ENCODE measurements around the gene PTP4A2. TPM values are rescaled to one million over a fixed set of nuclear protein-coding genes. Genes with fewer than 3 reads are reported as not detected.
A peak's percentile ranks its signal among the peaks of the same experiment; 100 is the strongest.

PTP4A2 gene
- total and polyA plus RNA-seq, 2 experiments from 2014 or later, result 300 to 354 TPM

DNA sequence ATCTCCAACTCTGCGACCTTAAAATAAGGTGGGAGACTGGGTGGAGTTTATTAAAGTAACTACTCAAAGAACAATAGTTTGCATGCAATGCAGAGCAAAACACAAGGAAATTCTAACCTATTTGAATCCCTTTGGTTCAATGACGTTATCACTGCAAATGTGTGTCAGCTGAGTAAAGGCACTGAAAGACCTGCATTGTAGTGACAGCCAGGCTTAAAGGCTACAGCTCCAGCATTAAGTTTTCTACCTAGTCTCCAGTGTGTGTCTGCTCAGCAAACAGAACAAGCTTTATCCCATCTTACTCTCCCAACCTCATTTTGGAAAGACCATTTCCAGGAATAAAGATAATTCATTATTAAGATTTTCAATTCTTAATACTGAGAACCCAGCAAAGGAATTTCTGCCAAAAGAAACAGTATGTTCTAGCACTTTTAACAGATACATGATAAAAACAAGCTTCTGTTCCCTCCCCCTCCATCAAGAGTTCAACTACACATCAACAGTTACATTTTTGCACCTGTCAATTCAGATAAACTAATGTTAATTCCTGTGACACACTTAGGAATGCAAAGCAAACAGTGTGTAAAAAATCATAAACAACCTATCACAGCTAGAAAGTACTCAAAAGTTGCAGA, 14.2 kb downstream of the PTP4A2 start:
- no peak for DNase-seq (ENCODE audit: low spot score)
- Histone ChIP-seq H3K4me3 (no peak overlapping the region), H3K27me3 (no peaks in the 10 kb centered on the region), H3K9me2 (replicated peaks; ENCODE audit: insufficient read depth) (no peaks in the 10 kb centered on the region), H3K4me2 (peak overlapping the region; percentile 52), H4K20me1 (ENCODE audit: insufficient read depth, poor library complexity, severe bottlenecking) (peaks cover 93% of the 10 kb centered on the region), H2AFZ (no peak overlapping the region), H3K4me1 (ENCODE audit: insufficient read depth) (peaks cover 47% of the 10 kb centered on the region), H3K27ac (peak overlapping the region; percentile 19), H3K79me2 (peaks cover 96% of the 10 kb centered on the region), H3K9me3 (ENCODE audit: low read depth) (no peaks in the 10 kb centered on the region), H3K36me3 (replicated peaks; ENCODE audit: insufficient read depth, low read depth) (no peaks in the 10 kb centered on the region)
- WGBS (ENCODE audit: low lambda C conversion rate, missing lambda C conversion rate), result 73% methylated on average over 2 of the region's 2 CpGs
- no peak for TF ChIP-seq EZH2 (IDR thresholded peaks at IDR 0.05; ENCODE audit: borderline replicate concordance)
- TF ChIP-seq EZH2phosphoT487 (IDR thresholded peaks at IDR 0.05; ENCODE audit: low read depth, severe bottlenecking, unreplicated experiment), result no peak
- TF ChIP-seq, protein P1, sequence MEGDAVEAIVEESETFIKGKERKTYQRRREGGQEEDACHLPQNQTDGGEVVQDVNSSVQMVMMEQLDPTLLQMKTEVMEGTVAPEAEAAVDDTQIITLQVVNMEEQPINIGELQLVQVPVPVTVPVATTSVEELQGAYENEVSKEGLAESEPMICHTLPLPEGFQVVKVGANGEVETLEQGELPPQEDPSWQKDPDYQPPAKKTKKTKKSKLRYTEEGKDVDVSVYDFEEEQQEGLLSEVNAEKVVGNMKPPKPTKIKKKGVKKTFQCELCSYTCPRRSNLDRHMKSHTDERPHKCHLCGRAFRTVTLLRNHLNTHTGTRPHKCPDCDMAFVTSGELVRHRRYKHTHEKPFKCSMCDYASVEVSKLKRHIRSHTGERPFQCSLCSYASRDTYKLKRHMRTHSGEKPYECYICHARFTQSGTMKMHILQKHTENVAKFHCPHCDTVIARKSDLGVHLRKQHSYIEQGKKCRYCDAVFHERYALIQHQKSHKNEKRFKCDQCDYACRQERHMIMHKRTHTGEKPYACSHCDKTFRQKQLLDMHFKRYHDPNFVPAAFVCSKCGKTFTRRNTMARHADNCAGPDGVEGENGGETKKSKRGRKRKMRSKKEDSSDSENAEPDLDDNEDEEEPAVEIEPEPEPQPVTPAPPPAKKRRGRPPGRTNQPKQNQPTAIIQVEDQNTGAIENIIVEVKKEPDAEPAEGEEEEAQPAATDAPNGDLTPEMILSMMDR (IDR thresholded peaks at IDR 0.05; ENCODE audit: poor library complexity), result no peak

DNA sequence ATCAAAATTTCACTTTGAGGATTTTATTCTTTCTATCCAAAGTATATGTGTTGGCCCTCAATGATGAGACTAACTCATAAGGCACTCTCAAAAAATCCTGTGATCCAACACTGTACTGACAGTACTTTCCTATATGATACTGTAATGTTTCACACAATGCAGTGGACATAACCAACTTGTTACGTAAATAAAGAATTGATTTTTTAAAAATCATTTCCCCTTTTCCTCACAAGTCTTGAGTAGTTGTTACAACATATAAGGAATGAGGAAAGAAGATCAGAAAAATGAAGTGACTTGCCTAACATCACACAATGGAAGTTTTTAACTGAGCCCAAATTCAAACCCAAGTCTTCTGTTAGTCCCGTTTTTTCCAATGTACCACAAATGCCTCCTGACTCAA, 17.2 kb downstream of the PTP4A2 start:
- H3K9me3 ChIP-seq (ENCODE audit: low read depth), result no peaks in the 10 kb centered on the region
- H3K27ac ChIP-seq, result peak overlapping the region; percentile 49
- H3K4me1 ChIP-seq (ENCODE audit: insufficient read depth), result peaks cover 28% of the 10 kb centered on the region
- no peaks in the 10 kb centered on the region for H3K36me3 ChIP-seq (replicated peaks; ENCODE audit: insufficient read depth, low read depth)
- TF ChIP-seq EZH2phosphoT487 (IDR thresholded peaks at IDR 0.05; ENCODE audit: low read depth, severe bottlenecking, unreplicated experiment), result no peak
- TF ChIP-seq, protein P1 (IDR thresholded peaks at IDR 0.05; ENCODE audit: poor library complexity), result no peak
- TF ChIP-seq EZH2 (IDR thresholded peaks at IDR 0.05; ENCODE audit: borderline replicate concordance), result no peak
- peaks cover 77% of the 10 kb centered on the region for H4K20me1 ChIP-seq (ENCODE audit: insufficient read depth, poor library complexity, severe bottlenecking)
- no peak overlapping the region for H3K4me3 ChIP-seq
- H3K4me2 ChIP-seq, result peak overlapping the region; percentile 20
- no peaks in the 10 kb centered on the region for H3K9me2 ChIP-seq (replicated peaks; ENCODE audit: insufficient read depth)
- no peak for DNase-seq (ENCODE audit: low spot score)
- no peak overlapping the region for H2AFZ ChIP-seq
- H3K79me2 ChIP-seq, result peaks cover 96% of the 10 kb centered on the region
- no peaks in the 10 kb centered on the region for H3K27me3 ChIP-seq
- 92% methylated on average over 2 of the region's 2 CpGs for WGBS (ENCODE audit: low lambda C conversion rate, missing lambda C conversion rate)

DNA sequence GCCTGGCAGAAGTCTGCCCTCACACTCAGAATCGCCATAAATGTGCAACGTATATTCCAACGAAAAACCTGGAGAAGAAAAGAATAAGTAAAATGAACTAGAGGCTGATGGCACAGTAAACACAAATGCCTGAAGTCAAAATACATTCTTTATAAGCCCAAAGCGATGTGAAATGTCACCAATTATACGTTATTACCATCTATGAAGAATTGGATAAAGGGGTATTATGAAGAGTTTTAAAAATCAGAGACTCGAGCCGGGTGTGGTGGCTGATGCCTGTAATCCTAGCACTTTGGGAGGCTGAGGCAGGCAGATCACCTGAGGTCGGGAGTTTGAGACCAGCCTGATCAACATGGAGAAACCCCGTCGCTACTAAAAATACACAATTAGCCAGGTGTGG, 18.6 kb downstream of the PTP4A2 start:
- no peaks in the 10 kb centered on the region for H3K9me3 ChIP-seq (ENCODE audit: low read depth)
- no peak for DNase-seq (ENCODE audit: low spot score)
- TF ChIP-seq EZH2 (IDR thresholded peaks at IDR 0.05; ENCODE audit: borderline replicate concordance), result no peak
- peaks cover 16% of the 10 kb centered on the region for H3K4me1 ChIP-seq (ENCODE audit: insufficient read depth)
- peaks cover 96% of the 10 kb centered on the region for H3K79me2 ChIP-seq
- no peak overlapping the region for H3K27ac ChIP-seq
- 96% methylated on average over 7 of the region's 10 CpGs for WGBS (ENCODE audit: low lambda C conversion rate, missing lambda C conversion rate)
- no peak overlapping the region for H3K4me2 ChIP-seq
- H3K4me3 ChIP-seq, result no peak overlapping the region
- no peaks in the 10 kb centered on the region for H3K9me2 ChIP-seq (replicated peaks; ENCODE audit: insufficient read depth)
- H3K36me3 ChIP-seq (replicated peaks; ENCODE audit: insufficient read depth, low read depth), result no peaks in the 10 kb centered on the region
- H4K20me1 ChIP-seq (ENCODE audit: insufficient read depth, poor library complexity, severe bottlenecking), result peaks cover 69% of the 10 kb centered on the region
- H2AFZ ChIP-seq, result no peak overlapping the region
- no peaks in the 10 kb centered on the region for H3K27me3 ChIP-seq

GRCh38 chr1:31915438-31915837, 22.7 kb downstream of the PTP4A2 start:
- H3K4me2 ChIP-seq, result no peak overlapping the region
- no peak overlapping the region for H3K27ac ChIP-seq
- H3K4me1 ChIP-seq (ENCODE audit: insufficient read depth), result peaks cover 6% of the 10 kb centered on the region
- no peak for TF ChIP-seq EZH2 (IDR thresholded peaks at IDR 0.05; ENCODE audit: borderline replicate concordance)
- no peak for TF ChIP-seq EZH2phosphoT487 (IDR thresholded peaks at IDR 0.05; ENCODE audit: low read depth, severe bottlenecking, unreplicated experiment)
- WGBS (ENCODE audit: low lambda C conversion rate, missing lambda C conversion rate), result 100% methylated on average over 4 of the region's 4 CpGs
- H4K20me1 ChIP-seq (ENCODE audit: insufficient read depth, poor library complexity, severe bottlenecking), result peaks cover 54% of the 10 kb centered on the region
- no peaks in the 10 kb centered on the region for H3K36me3 ChIP-seq (replicated peaks; ENCODE audit: insufficient read depth, low read depth)
- no peak for DNase-seq (ENCODE audit: low spot score)
- no peaks in the 10 kb centered on the region for H3K9me3 ChIP-seq (ENCODE audit: low read depth)
- no peaks in the 10 kb centered on the region for H3K27me3 ChIP-seq
- peaks cover 96% of the 10 kb centered on the region for H3K79me2 ChIP-seq
- no peak overlapping the region for H3K4me3 ChIP-seq
- no peak overlapping the region for H2AFZ ChIP-seq
- H3K9me2 ChIP-seq (replicated peaks; ENCODE audit: insufficient read depth), result no peaks in the 10 kb centered on the region
